NCI-H187 treated with DMSO at 0.1 percent for 48 hours (cell line): ENCODE data around the gene TMEM163.

ENCODE experiments used
- DNase-seq: peaks from one replicate; lab custom pipeline; 2025; lab: John Stamatoyannopoulos, UW

The TMEM163 gene

GRCh38 chr2:134722728-134723127 is 3.9 kb upstream of the TMEM163 start:
- DNase-seq, result no peak

- no peak for DNase-seq
Observed at GRCh38 chr2:134721596-134721995, 2.8 kb upstream of the TMEM163 start.

- no peak for DNase-seq
Observed at GRCh38 chr2:134718023-134718816, 580 bp downstream of the TMEM163 start.

- DNase-seq, result no peak
Observed at GRCh38 chr2:134717286-134718022, 1.3 kb downstream of the TMEM163 start.

- no peak for DNase-seq
Observed at GRCh38 chr2:134716721-134717243, 2.0 kb downstream of the TMEM163 start.

GRCh38 chr2:134715932-134716643 is 2.7 kb downstream of the TMEM163 start:
- DNase-seq, result no peak

- no peak for DNase-seq
Observed at GRCh38 chr2:134714228-134714627, 4.6 kb downstream of the TMEM163 start.

GRCh38 chr2:134713606-134714005 is 5.2 kb downstream of the TMEM163 start:
- DNase-seq, result no peak

GRCh38 chr2:134713176-134713575 is 5.6 kb downstream of the TMEM163 start:
- no peak for DNase-seq

GRCh38 chr2:134712736-134713135 is 6.1 kb downstream of the TMEM163 start:
- DNase-seq, result no peak

GRCh38 chr2:134712299-134712698 is 6.5 kb downstream of the TMEM163 start:
- no peak for DNase-seq

GRCh38 chr2:134711692-134712091 is 7.1 kb downstream of the TMEM163 start:
- DNase-seq, result no peak

- DNase-seq, result no peak
Observed at GRCh38 chr2:134707330-134707676, 11.5 kb downstream of the TMEM163 start.

GRCh38 chr2:134706587-134707329 is 12.0 kb downstream of the TMEM163 start:
- no peak for DNase-seq

- no peak for DNase-seq
Observed at GRCh38 chr2:134705861-134706586, 12.8 kb downstream of the TMEM163 start.

GRCh38 chr2:134704173-134704572 is 14.6 kb downstream of the TMEM163 start:
- no peak for DNase-seq

- no peak for DNase-seq
Observed at GRCh38 chr2:134703426-134703825, 15.4 kb downstream of the TMEM163 start.

GRCh38 chr2:134700730-134701129 is 18.1 kb downstream of the TMEM163 start:
- DNase-seq, result no peak

- DNase-seq, result no peak
Observed at GRCh38 chr2:134694411-134694810, 24.4 kb downstream of the TMEM163 start.

GRCh38 chr2:134693359-134694330 is 25.2 kb downstream of the TMEM163 start:
- DNase-seq, result no peak
